Skeletal muscle satellite cell (primary cell): ENCODE data around the gene PIK3C2G.

Experiments used
- H3K27me3 ChIP-seq: 2 replicates; pipeline ENCODE4 v1.7.0; 2013; ENCODE audit warnings: low read length; ENCODE audit not compliant: control insufficient read depth, insufficient read depth
- H3K36me3 ChIP-seq: 2 replicates; pipeline ENCODE4 v1.7.0; 2013; ENCODE audit warnings: mild to moderate bottlenecking, control low read depth, low read length; ENCODE audit not compliant: insufficient read depth
- H3K4me1 ChIP-seq: 2 replicates; pipeline ENCODE4 v1.7.0; 2013; ENCODE audit warnings: low read length; ENCODE audit not compliant: control insufficient read depth, insufficient read depth
- H3K4me2 ChIP-seq: 2 replicates; pipeline ENCODE4 v1.7.0; 2013; ENCODE audit warnings: mild to moderate bottlenecking, low read length
- H3K4me3 ChIP-seq: 2 replicates; pipeline ENCODE4 v1.7.0; 2013; ENCODE audit warnings: low read length
- H3K9ac ChIP-seq: 2 replicates; pipeline ENCODE4 v1.7.0; 2013; ENCODE audit warnings: mild to moderate bottlenecking, low read depth, low read length, moderate library complexity
- H3K9me3 ChIP-seq: replicated peaks from 2 replicates; pipeline ENCODE4 v1.7.0; 2013; ENCODE audit warnings: mild to moderate bottlenecking, control low read depth, low read length

PIK3C2G gene

DNA sequence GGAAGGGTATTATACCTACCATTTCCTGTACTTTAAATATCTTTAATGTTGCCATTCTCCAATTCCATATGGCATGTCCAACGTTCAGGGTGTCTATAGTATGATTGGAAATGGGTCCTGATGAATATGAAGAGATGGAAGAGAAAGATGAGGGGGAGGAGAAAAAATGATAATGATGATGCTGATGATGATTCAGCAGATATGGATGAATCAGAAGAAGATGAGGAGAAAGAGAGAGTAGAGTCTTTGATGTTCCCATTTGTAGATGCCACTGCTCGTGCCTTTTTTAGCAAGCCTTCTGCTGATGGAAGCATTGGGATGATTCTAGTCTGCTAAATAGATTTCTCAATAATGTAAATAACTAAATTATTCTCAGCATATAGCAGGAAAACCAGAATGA lies 163.5 kb downstream of the PIK3C2G start:
- Histone ChIP-seq H3K27me3 (no peaks in the 10 kb centered on the region), H3K9ac (no peak overlapping the region), H3K9me3 (no peaks in the 10 kb centered on the region), H3K4me2 (no peak overlapping the region), H3K4me3 (no peak overlapping the region), H3K36me3 (no peaks in the 10 kb centered on the region), H3K4me1 (peaks cover 10% of the 10 kb centered on the region)

DNA sequence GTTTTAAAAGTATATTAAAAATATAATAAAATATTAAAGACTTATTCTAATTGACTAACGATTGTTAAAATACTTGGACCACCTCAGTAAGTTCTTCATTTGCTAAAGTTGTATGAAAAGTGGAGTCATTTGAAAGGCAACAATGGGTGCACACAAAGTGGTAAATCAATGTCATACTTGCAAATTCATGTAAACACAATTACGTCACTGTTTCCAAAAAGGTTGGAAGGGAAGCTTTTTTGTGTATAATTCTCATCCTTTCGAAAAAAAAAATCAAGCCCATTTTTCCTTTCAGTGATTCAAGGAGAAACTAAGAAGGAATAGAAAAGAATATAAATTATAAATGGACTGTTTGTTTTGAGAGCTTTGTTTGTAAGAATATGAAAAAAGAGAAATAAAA lies 166.2 kb downstream of the PIK3C2G start:
- no peaks in the 10 kb centered on the region for H3K9me3 ChIP-seq
- H3K4me1 ChIP-seq = peaks cover 10% of the 10 kb centered on the region
- no peaks in the 10 kb centered on the region for H3K36me3 ChIP-seq
- no peak overlapping the region for H3K4me2 ChIP-seq
- no peak overlapping the region for H3K4me3 ChIP-seq
- H3K27me3 ChIP-seq = no peaks in the 10 kb centered on the region
- H3K9ac ChIP-seq = no peak overlapping the region

DNA sequence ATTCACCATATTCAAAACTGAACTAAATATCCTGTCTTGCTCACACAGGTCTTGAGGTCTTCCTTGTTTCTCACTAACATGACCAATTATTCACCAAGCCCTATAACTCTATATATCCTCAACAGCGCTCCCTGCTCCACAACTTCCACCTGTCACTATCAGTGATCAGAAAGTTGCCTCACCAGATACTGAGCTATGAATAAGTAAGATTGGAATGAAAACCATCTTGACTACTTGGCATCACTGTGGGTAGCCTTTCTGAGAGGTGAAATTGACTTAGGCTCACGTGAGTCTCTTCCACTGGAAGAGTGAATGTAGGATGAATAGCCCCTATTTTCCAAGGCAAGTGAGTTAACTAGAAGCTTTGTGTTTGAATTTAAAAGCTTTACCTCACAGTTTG lies 167.1 kb downstream of the PIK3C2G start:
- Histone ChIP-seq H3K9me3 (no peaks in the 10 kb centered on the region), H3K9ac (no peak overlapping the region), H3K27me3 (no peaks in the 10 kb centered on the region), H3K4me2 (no peak overlapping the region), H3K4me1 (peaks cover 10% of the 10 kb centered on the region), H3K4me3 (no peak overlapping the region), H3K36me3 (no peaks in the 10 kb centered on the region)

DNA sequence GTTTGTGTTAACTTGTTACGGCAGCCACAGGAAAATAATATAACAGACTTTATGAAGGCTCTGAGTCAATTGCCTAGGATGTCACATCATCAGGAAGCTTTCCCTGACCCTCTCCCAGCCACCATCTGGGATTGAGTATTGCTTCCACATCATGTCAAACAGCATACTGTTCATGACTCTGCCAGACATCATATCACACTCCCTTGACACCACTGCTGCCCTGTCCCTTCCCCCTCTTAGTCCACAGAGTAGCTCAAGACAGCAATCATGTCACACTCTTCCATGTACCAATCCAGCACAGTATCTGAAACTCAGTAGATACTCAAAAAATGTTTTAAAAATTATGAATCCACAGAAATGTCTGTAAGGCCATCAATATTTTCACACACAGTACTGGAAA lies 168.0 kb downstream of the PIK3C2G start:
- Histone ChIP-seq H3K4me3 (no peak overlapping the region), H3K4me1 (peaks cover 10% of the 10 kb centered on the region), H3K36me3 (no peaks in the 10 kb centered on the region), H3K9me3 (no peaks in the 10 kb centered on the region), H3K9ac (no peak overlapping the region), H3K4me2 (no peak overlapping the region), H3K27me3 (no peaks in the 10 kb centered on the region)

DNA sequence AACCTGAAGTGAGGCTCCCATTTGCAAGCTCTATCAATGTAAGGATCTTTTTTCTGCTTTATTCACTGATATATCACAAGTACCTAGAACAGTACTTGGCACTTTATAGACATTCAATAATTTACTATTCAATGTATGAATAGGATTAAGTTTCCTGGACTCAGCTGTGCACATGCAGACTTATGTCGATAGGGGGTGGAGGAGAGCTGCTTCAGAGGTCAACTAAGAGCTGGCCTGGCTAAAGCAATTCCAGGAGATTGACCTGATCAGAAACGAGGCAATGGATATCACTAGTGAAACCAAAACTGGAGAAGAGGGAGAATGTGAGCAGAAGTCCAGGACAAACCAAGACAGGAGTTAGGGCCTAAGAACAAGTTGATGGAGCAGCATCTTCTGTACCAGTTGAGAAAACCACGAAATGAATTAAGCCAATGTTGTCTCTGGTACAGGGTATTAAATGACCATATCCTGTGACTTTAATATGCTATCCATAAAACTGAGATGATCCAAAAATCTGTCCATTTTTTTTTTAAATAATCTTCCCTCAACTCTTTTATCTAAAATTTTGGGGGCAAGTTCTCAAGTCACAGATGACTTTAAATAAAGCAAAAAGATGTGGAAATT lies 169.2 kb downstream of the PIK3C2G start:
- Histone ChIP-seq H3K27me3 (no peaks in the 10 kb centered on the region), H3K9me3 (no peaks in the 10 kb centered on the region), H3K9ac (no peak overlapping the region), H3K4me3 (no peak overlapping the region), H3K36me3 (no peaks in the 10 kb centered on the region), H3K4me1 (peaks cover 10% of the 10 kb centered on the region), H3K4me2 (no peak overlapping the region)

DNA sequence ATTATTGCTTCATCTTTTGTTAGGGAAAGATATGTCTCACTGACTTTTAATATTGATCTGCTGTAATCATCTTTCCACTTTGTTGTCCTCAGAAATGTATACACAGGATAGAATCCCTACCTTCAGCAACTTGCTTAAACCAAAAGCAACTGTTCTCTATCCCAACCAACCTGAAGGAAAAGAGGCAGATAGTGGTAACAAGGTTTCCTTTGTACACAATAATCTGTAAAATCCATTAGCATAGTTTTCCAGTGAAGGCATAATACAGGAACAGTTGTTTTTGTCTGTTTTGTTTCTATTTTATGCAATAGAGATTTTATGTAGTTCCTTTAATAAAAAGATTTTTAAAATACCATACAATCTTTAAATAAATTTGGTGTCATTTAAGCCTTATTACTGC lies 170.5 kb downstream of the PIK3C2G start:
- no peaks in the 10 kb centered on the region for H3K36me3 ChIP-seq
- no peak overlapping the region for H3K9ac ChIP-seq
- no peaks in the 10 kb centered on the region for H3K27me3 ChIP-seq
- H3K4me2 ChIP-seq = no peak overlapping the region
- H3K9me3 ChIP-seq = no peaks in the 10 kb centered on the region
- H3K4me1 ChIP-seq = peaks cover 6% of the 10 kb centered on the region
- no peak overlapping the region for H3K4me3 ChIP-seq

DNA sequence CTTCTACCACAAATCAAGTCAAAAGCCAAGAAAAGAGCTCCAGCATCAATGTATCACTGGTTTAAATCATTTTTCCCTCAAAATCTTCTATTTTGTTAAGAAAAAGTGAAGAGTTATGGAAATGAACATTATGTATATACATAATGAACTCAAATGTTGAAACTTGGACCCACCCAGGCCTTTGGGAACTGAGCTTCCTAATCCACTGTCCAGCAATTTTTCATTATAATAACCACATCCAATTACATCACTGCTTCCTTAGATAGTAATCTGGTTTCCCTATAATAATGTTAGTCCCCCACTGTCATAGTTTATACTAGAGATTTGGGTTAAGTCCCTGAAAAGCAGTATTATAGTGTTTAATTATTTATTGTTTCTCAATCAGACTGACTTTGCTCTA lies 170.9 kb downstream of the PIK3C2G start:
- H3K4me3 ChIP-seq = no peak overlapping the region
- no peaks in the 10 kb centered on the region for H3K36me3 ChIP-seq
- H3K9ac ChIP-seq = no peak overlapping the region
- no peak overlapping the region for H3K4me2 ChIP-seq
- H3K27me3 ChIP-seq = no peaks in the 10 kb centered on the region
- H3K9me3 ChIP-seq = no peaks in the 10 kb centered on the region
- peaks cover 5% of the 10 kb centered on the region for H3K4me1 ChIP-seq

DNA sequence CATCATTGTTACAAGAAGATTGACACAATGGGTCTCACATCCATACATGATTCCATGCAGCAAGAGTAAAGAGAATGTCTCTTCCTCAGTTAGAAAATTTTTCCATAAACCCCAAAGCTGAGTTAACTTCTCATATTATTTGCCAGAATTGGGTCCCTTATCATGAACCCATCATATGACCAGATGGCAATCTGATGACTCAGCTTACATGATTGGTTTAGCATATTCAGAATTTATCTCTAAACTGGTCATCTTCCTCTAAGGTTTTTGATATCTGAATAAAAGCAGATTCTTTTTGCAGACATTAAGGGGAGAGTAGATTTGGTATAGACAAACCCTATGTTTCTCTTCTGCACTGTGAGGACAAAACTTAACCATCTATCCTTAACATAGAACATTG lies 174.9 kb downstream of the PIK3C2G start:
- Histone ChIP-seq H3K4me3 (no peak overlapping the region), H3K4me1 (peaks cover 12% of the 10 kb centered on the region), H3K36me3 (no peaks in the 10 kb centered on the region), H3K4me2 (no peak overlapping the region), H3K9me3 (no peaks in the 10 kb centered on the region), H3K27me3 (no peaks in the 10 kb centered on the region), H3K9ac (no peak overlapping the region)

DNA sequence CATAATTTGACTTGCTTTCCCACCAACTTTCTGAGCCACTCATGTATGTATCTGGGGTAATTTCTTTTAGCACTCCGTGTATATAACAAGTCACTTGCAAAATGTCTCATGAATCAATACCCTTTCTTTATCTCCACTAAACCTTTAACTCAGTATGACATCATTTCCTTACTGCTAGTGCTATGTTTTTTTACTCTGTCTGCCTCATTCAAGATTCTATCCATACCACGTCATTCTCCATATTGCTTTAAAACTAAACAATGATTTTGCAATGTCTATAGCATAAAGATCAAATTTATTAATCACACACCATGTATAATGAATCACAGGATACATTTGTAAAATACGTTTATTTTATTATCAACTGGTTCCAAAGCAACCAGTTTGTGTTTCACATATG lies 178.2 kb downstream of the PIK3C2G start:
- Histone ChIP-seq H3K4me3 (no peak overlapping the region), H3K9me3 (no peaks in the 10 kb centered on the region), H3K36me3 (no peaks in the 10 kb centered on the region), H3K27me3 (no peaks in the 10 kb centered on the region), H3K9ac (no peak overlapping the region), H3K4me1 (peaks cover 16% of the 10 kb centered on the region), H3K4me2 (no peak overlapping the region)

DNA sequence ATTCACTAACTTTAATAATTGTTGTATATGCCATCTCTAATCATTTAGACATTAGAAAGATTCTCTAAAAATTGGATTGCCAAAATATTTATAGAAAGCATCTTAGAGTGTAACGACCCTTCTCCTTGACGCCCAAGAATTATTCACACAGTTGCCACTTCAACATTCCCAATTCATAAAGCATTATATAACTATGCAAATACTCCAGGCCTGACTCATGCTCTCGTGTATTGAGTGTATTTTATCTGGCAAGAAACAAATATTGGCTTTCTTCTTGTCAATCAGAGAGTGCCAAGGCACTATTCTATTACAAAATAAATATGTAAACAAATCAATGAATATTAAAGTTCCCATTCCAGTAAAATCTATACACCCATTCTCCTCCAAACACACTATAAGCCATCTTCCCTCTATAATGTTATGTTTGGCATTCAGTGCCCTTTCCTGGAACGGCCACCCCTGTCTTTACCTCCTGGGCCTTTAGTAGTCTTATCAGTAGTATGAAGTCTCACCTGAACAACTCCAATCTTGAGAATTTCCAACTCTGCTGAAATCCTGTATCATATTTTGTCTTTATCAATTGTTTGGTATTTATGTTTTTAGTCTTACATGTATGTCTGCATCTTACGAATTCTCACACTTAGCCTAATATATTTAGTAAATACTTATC lies 182.6 kb downstream of the PIK3C2G start:
- no peak overlapping the region for H3K9ac ChIP-seq
- H3K4me3 ChIP-seq = no peak overlapping the region
- no peak overlapping the region for H3K4me2 ChIP-seq
- no peaks in the 10 kb centered on the region for H3K36me3 ChIP-seq
- H3K27me3 ChIP-seq = no peaks in the 10 kb centered on the region
- H3K9me3 ChIP-seq = no peaks in the 10 kb centered on the region
- H3K4me1 ChIP-seq = peaks cover 16% of the 10 kb centered on the region

DNA sequence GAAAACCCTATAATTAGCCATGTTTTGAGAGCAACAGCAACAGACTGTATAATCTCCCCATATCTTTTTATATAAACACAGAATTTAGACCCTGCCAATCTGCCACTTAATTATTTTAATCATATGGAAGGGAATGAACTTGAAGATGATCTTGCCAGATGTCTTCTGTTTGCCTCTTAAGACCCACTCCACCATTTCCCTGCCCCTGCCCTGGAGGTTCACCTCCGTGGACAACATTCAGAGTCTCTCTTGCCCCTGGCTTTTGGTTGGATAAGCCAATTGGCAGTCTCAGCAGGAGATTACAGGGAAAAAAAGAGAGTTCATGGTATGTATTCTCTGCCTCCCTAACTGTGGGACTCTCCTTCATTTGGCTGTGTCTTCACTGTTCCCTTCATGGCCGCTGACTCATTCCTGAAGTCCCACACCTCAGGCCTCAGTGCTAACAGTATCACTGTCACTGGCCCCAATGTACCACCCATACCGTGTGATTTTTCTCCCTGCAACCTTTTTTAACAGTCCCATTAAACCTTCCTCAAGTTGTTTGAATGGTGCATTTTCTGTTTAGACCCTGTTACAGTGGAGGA lies 184.8 kb downstream of the PIK3C2G start:
- H3K4me2 ChIP-seq = no peak overlapping the region
- peaks cover 3% of the 10 kb centered on the region for H3K4me1 ChIP-seq
- H3K4me3 ChIP-seq = no peak overlapping the region
- no peaks in the 10 kb centered on the region for H3K36me3 ChIP-seq
- H3K9ac ChIP-seq = no peak overlapping the region
- H3K27me3 ChIP-seq = no peaks in the 10 kb centered on the region
- no peaks in the 10 kb centered on the region for H3K9me3 ChIP-seq

DNA sequence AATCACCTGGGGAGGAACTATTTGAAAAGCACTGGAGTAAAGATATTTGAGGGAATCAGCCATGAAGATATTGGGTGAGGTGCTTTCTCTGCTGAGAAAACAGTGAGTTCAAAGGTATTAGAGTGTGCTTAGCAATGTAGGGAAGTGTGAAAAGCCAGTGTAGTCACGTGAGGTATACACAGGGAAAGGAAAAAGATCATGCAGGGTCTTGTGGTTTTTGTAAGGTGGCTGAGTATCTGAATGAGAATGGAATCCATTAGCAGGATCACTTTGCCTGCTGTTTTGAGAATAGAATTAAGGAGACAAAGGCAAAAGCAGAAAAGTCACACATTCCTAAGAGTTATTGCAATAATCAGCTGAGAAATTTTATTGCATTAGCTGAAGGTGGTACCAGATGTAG lies 193.0 kb downstream of the PIK3C2G start:
- Histone ChIP-seq H3K4me2 (no peak overlapping the region), H3K9ac (no peak overlapping the region), H3K4me1 (no peaks in the 10 kb centered on the region), H3K27me3 (no peaks in the 10 kb centered on the region), H3K36me3 (no peaks in the 10 kb centered on the region), H3K4me3 (no peak overlapping the region), H3K9me3 (no peaks in the 10 kb centered on the region)
